Astrocyte (in vitro differentiated cells and primary cell): ENCODE results near the gene LRRK2. TPM values are rescaled to one million over a fixed set of nuclear protein-coding genes. Genes with fewer than 3 reads are reported as not detected.

Experiments used
- DNase-seq: peaks from one replicate; pipeline ENCODE4 v3.0.0-alpha.2; 2010; ENCODE audit warnings: low read depth
- FAIRE-seq: peaks from 2 replicates; lab custom pipeline; 2011; peaks lifted over from hg19 to GRCh38; lab: Jason Lieb, UNC
- H2AFZ ChIP-seq: 2 replicates; pipeline ENCODE4 v1.6.0; 2012; ENCODE audit warnings: low read depth, low read length, inconsistent platforms
- H3K27ac ChIP-seq: 2 replicates; pipeline ENCODE4 v1.5.1; 2011; ENCODE audit warnings: low read depth, low read length, inconsistent platforms
- H3K27me3 ChIP-seq: 2 replicates; pipeline ENCODE4 v1.6.0; 2011; ENCODE audit warnings: low read length, inconsistent platforms; ENCODE audit not compliant: insufficient read depth
- H3K36me3 ChIP-seq: 2 replicates; pipeline ENCODE4 v1.5.1; 2011; ENCODE audit warnings: low read length, inconsistent platforms; ENCODE audit not compliant: insufficient read depth
- H3K4me1 ChIP-seq: 2 replicates; pipeline ENCODE4 v1.5.1; 2011; ENCODE audit warnings: low read length, inconsistent platforms; ENCODE audit not compliant: insufficient read depth
- H3K4me2 ChIP-seq: 2 replicates; pipeline ENCODE4 v1.6.0; 2012; ENCODE audit warnings: low read length, inconsistent platforms
- H3K4me3 ChIP-seq: 2 replicates; pipeline ENCODE4 v1.5.1; 2011; ENCODE audit warnings: low read depth, mild to moderate bottlenecking, low read length, inconsistent platforms; ENCODE audit not compliant: insufficient read depth
- H3K79me2 ChIP-seq: 2 replicates; pipeline ENCODE4 v1.6.0; 2012; ENCODE audit warnings: mild to moderate bottlenecking, low read length, inconsistent platforms; ENCODE audit not compliant: insufficient read depth
- H3K9ac ChIP-seq: 2 replicates; pipeline ENCODE4 v1.6.0; 2012; ENCODE audit warnings: mild to moderate bottlenecking, low read length, inconsistent platforms
- H3K9me3 ChIP-seq: 2 replicates; pipeline ENCODE4 v1.5.1; 2012; ENCODE audit warnings: low read depth, mild to moderate bottlenecking, low read length, inconsistent platforms; ENCODE audit not compliant: insufficient read depth
- H4K20me1 ChIP-seq: 2 replicates; pipeline ENCODE4 v1.6.0; 2012; ENCODE audit warnings: low read length, inconsistent platforms; ENCODE audit not compliant: insufficient read depth
- H3K27ac Mint-ChIP-seq: one replicate; pipeline ENCODE4 v1.8.0; 2021; ENCODE audit warnings: mild to moderate bottlenecking, mixed read lengths; ENCODE audit not compliant: unreplicated experiment
- H3K27me3 Mint-ChIP-seq: one replicate; pipeline ENCODE4 v1.8.0; 2021; ENCODE audit warnings: low read depth, mixed read lengths; ENCODE audit not compliant: unreplicated experiment
- H3K36me3 Mint-ChIP-seq: one replicate; pipeline ENCODE4 v1.8.0; 2021; ENCODE audit warnings: low read depth, mixed read lengths; ENCODE audit not compliant: unreplicated experiment
- H3K4me1 Mint-ChIP-seq: one replicate; pipeline ENCODE4 v1.8.0; 2021; ENCODE audit warnings: low read depth, mixed read lengths; ENCODE audit not compliant: unreplicated experiment
- H3K4me3 Mint-ChIP-seq: one replicate; pipeline ENCODE4 v1.8.0; 2021; ENCODE audit warnings: mild to moderate bottlenecking, moderate library complexity, mixed read lengths; ENCODE audit not compliant: unreplicated experiment
- H3K9me3 Mint-ChIP-seq: one replicate; pipeline ENCODE4 v1.8.0; 2021; ENCODE audit warnings: mild to moderate bottlenecking, mixed read lengths; ENCODE audit not compliant: unreplicated experiment
- EZH2 ChIP-seq: IDR thresholded peaks from 2 replicates; pipeline ENCODE4 v1.6.1; 2012; ENCODE audit warnings: mild to moderate bottlenecking, low read length, inconsistent platforms; ENCODE audit not compliant: insufficient read depth
- total RNA-seq: library from RNA; stranded (reverse); gene quantifications from 2 replicates; pipeline ENCODE4 v1.2.1, GENCODE V29; 2021
- TF ChIP-seq, protein P1 (sequence below): IDR thresholded peaks from 2 replicates; pipeline ENCODE4 v1.5.1; 2011; ENCODE audit warnings: low read depth, mild to moderate bottlenecking, inconsistent platforms, low read length, moderate library complexity; ENCODE audit not compliant: insufficient read depth

LRRK2 gene
- total RNA-seq, 1 donor from 2014 or later, result 0.02 TPM

DNA sequence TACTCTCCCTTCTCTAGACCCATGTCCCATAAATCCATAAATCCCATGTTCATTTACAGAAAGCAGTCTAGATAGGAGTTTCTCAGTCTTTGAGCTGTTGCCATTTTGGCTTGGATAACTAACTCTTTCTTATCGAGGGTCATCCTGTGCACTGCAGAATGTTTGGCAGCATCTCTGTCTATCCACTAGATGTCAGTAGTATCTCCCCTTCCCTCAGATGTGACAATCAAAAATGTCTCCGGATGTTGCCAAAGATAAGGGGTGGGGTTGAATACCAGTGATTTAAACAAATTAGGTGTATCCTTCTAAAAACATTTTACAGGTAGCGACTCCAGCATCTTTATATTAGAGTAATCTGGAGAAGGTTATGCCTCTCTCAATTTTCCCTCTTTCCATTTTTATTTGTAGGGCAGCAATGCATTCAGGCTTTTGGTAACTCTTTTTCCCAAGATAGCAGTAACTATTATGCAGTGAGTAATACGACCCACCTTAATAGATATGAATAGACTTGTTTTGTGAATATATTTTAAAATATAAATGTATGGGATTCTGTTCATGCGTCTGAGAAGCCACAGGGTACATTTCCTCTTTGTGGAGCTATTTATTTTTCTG lies 100.7 kb downstream of the LRRK2 start:
- Histone ChIP-seq H3K9ac (no peak overlapping the region), H4K20me1 (no peaks in the 10 kb centered on the region), H3K79me2 (no peaks in the 10 kb centered on the region), H3K4me2 (no peak overlapping the region), H2AFZ (no peak overlapping the region), H3K4me1 (no peaks in the 10 kb centered on the region), H3K27me3 (no peaks in the 10 kb centered on the region), H3K36me3 (no peaks in the 10 kb centered on the region), H3K4me3 (no peak overlapping the region), H3K9me3 (no peaks in the 10 kb centered on the region), H3K27ac (no peak overlapping the region)
- Mint-ChIP-seq H3K4me1 (no peaks in the 10 kb centered on the region), H3K4me3 (no peak overlapping the region), H3K9me3 (peaks cover 5% of the 10 kb centered on the region), H3K27me3 (no peaks in the 10 kb centered on the region), H3K36me3 (no peaks in the 10 kb centered on the region), H3K27ac (no peak overlapping the region)
- no peak for DNase-seq
- no peak for FAIRE-seq
- TF ChIP-seq, protein P1, sequence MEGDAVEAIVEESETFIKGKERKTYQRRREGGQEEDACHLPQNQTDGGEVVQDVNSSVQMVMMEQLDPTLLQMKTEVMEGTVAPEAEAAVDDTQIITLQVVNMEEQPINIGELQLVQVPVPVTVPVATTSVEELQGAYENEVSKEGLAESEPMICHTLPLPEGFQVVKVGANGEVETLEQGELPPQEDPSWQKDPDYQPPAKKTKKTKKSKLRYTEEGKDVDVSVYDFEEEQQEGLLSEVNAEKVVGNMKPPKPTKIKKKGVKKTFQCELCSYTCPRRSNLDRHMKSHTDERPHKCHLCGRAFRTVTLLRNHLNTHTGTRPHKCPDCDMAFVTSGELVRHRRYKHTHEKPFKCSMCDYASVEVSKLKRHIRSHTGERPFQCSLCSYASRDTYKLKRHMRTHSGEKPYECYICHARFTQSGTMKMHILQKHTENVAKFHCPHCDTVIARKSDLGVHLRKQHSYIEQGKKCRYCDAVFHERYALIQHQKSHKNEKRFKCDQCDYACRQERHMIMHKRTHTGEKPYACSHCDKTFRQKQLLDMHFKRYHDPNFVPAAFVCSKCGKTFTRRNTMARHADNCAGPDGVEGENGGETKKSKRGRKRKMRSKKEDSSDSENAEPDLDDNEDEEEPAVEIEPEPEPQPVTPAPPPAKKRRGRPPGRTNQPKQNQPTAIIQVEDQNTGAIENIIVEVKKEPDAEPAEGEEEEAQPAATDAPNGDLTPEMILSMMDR, result peak; percentile 33
- no peak for TF ChIP-seq EZH2

DNA sequence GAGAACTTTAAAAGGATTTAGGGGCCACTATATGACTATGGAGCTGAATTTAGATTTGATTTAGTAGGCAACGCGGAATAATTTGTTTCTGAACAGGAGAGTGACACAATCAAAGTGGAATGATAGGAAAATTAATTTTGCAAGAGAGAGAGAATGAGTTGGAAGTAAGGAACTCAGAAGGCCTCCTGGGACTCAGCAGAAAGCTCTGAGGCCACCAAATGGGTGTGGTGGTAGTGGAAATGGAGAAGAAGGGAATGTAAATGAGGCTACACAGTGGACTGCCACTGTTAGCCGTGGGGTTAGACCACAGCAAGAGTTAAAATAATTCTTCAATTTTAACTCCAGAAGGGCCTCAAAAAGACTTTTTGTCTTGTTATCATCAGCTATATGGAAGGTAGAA lies 102.7 kb downstream of the LRRK2 start:
- no peak for FAIRE-seq

DNA sequence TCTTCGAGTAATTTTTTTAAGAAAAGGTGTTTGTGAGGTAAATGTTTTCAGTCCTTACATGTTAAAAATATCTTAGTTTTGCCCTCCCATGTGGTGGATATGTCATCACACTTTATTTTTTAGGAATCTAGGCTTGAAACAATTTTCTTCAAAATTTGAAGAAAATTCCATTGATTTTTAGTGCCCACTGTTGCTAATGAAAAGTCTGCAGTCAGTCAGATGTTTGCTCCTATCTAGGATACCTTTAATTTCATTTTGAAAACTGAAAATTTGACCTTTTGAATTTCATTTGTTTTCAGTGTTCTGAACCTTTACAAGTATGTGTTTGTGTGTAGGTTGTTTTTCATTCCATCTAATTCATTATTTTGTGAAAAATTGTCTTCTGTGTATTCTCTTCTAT lies 105.4 kb downstream of the LRRK2 start:
- Histone ChIP-seq H3K4me3 (no peak overlapping the region), H3K4me1 (no peaks in the 10 kb centered on the region), H3K9me3 (no peaks in the 10 kb centered on the region), H3K9ac (no peak overlapping the region), H3K36me3 (no peaks in the 10 kb centered on the region), H2AFZ (no peak overlapping the region), H3K79me2 (no peaks in the 10 kb centered on the region), H3K27ac (no peak overlapping the region), H4K20me1 (no peaks in the 10 kb centered on the region), H3K4me2 (no peak overlapping the region), H3K27me3 (no peaks in the 10 kb centered on the region)
- H3K4me1 Mint-ChIP-seq, result no peaks in the 10 kb centered on the region
- FAIRE-seq (no peak), DNase-seq (no peak)
- no peak overlapping the region for H3K4me3 Mint-ChIP-seq
- H3K27me3 Mint-ChIP-seq, result no peaks in the 10 kb centered on the region
- TF ChIP-seq, protein P1, result no peak
- no peak for TF ChIP-seq EZH2
- no peaks in the 10 kb centered on the region for H3K36me3 Mint-ChIP-seq
- H3K27ac Mint-ChIP-seq, result no peak overlapping the region
- H3K9me3 Mint-ChIP-seq, result peaks cover 10% of the 10 kb centered on the region

More for the DNA sequence above, 102.7 kb downstream of the LRRK2 start:
- Mint-ChIP-seq H3K9me3 (peaks cover 10% of the 10 kb centered on the region), H3K27me3 (no peaks in the 10 kb centered on the region), H3K4me1 (no peaks in the 10 kb centered on the region), H3K27ac (no peak overlapping the region), H3K4me3 (no peak overlapping the region), H3K36me3 (no peaks in the 10 kb centered on the region)
- no peak for TF ChIP-seq EZH2
- Histone ChIP-seq H3K4me3 (no peak overlapping the region), H4K20me1 (no peaks in the 10 kb centered on the region), H3K27ac (no peak overlapping the region), H3K4me1 (no peaks in the 10 kb centered on the region), H3K36me3 (no peaks in the 10 kb centered on the region), H3K9ac (no peak overlapping the region), H3K27me3 (no peaks in the 10 kb centered on the region), H2AFZ (no peak overlapping the region), H3K9me3 (no peaks in the 10 kb centered on the region), H3K4me2 (no peak overlapping the region), H3K79me2 (no peaks in the 10 kb centered on the region)
- DNase-seq, result no peak
